HEK293 (cell line): Measurements from ENCODE around the gene NCSTN.

Experiments
- GLIS1 ChIP-seq: fragments of 450-650 bp; formaldehyde crosslinking; IDR thresholded peaks from 2 replicates; pipeline ENCODE4 v1.5.1; 2016; ENCODE audit warnings: missing biosample characterization, missing genetic modification characterization
- KLF7 ChIP-seq: fragments of 450-650 bp; formaldehyde crosslinking; IDR thresholded peaks from 2 replicates; pipeline ENCODE4 v1.5.1; 2016; ENCODE audit warnings: missing biosample characterization, missing genetic modification characterization, borderline replicate concordance
- ZBTB11 ChIP-seq: fragments of 450-650 bp; formaldehyde crosslinking; conservative IDR thresholded peaks from 2 replicates; pipeline ENCODE4 v1.5.1; 2016; ENCODE audit warnings: low read depth, missing biosample characterization, missing genetic modification characterization
- ZBTB21 ChIP-seq: fragments of 450-650 bp; formaldehyde crosslinking; IDR thresholded peaks from 2 replicates; pipeline ENCODE4 v1.5.1; 2017; ENCODE audit warnings: missing biosample characterization, missing genetic modification characterization
- ZBTB8A ChIP-seq: fragments of 450-650 bp; formaldehyde crosslinking; IDR thresholded peaks from 2 replicates; pipeline ENCODE4 v1.5.1; 2016; ENCODE audit warnings: missing biosample characterization, missing genetic modification characterization
- ZFP69B ChIP-seq: fragments of 450-650 bp; formaldehyde crosslinking; IDR thresholded peaks from 2 replicates; pipeline ENCODE4 v1.5.1; 2016; ENCODE audit warnings: missing biosample characterization, missing genetic modification characterization
- ZIC2 ChIP-seq: fragments of 450-650 bp; formaldehyde crosslinking; IDR thresholded peaks from 2 replicates; pipeline ENCODE4 v1.5.1; 2016; ENCODE audit warnings: missing biosample characterization, missing genetic modification characterization
- ZNF362 ChIP-seq: fragments of 450-650 bp; formaldehyde crosslinking; IDR thresholded peaks from 2 replicates; pipeline ENCODE4 v1.5.1; 2016; ENCODE audit warnings: missing biosample characterization, missing genetic modification characterization
- ZNF416 ChIP-seq: fragments of 450-650 bp; formaldehyde crosslinking; IDR thresholded peaks from 2 replicates; pipeline ENCODE4 v1.5.1; 2016; ENCODE audit warnings: missing biosample characterization, missing genetic modification characterization
- ZNF610 ChIP-seq: fragments of 450-650 bp; formaldehyde crosslinking; IDR thresholded peaks from 2 replicates; pipeline ENCODE4 v1.5.1; 2016; ENCODE audit warnings: missing biosample characterization, missing genetic modification characterization, borderline replicate concordance
- ZNF677 ChIP-seq: fragments of 450-650 bp; IDR thresholded peaks from 2 replicates; pipeline ENCODE4 v1.5.0; 2018; ENCODE audit warnings: missing biosample characterization, mild to moderate bottlenecking, missing genetic modification characterization, moderate library complexity
- ZNF843 ChIP-seq: fragments of 450-650 bp; formaldehyde crosslinking; IDR thresholded peaks from 2 replicates; pipeline ENCODE4 v1.5.1; 2016; ENCODE audit warnings: missing biosample characterization, missing genetic modification characterization
- ZSCAN30 ChIP-seq: fragments of 450-650 bp; IDR thresholded peaks from 2 replicates; pipeline ENCODE4 v1.5.1; 2018; ENCODE audit warnings: missing biosample characterization, mild to moderate bottlenecking, missing genetic modification characterization, moderate library complexity
- TF ChIP-seq, protein P1 (sequence below): fragments of 450-650 bp; formaldehyde crosslinking; IDR thresholded peaks from 2 replicates; pipeline ENCODE4 v1.5.1; 2016; ENCODE audit warnings: missing biosample characterization, missing genetic modification characterization
- TF ChIP-seq, protein P2 (sequence below): fragments of 450-650 bp; formaldehyde crosslinking; IDR thresholded peaks from 2 replicates; pipeline ENCODE4 v1.5.0; 2017; ENCODE audit warnings: missing biosample characterization, missing genetic modification characterization, borderline replicate concordance
- TF ChIP-seq, protein P3 (sequence below): fragments of 450-650 bp; formaldehyde crosslinking; IDR thresholded peaks from 2 replicates; pipeline ENCODE4 v1.5.1; 2016; ENCODE audit warnings: missing biosample characterization, missing genetic modification characterization, borderline replicate concordance
- TF ChIP-seq, protein P4 (sequence below): fragments of 450-650 bp; formaldehyde crosslinking; IDR thresholded peaks from 2 replicates; pipeline ENCODE4 v1.5.1; 2016; ENCODE audit warnings: missing biosample characterization, missing genetic modification characterization
- TF ChIP-seq, protein P5 (sequence below): fragments of 450-650 bp; formaldehyde crosslinking; IDR thresholded peaks from 2 replicates; pipeline ENCODE4 v1.5.1; 2016; ENCODE audit warnings: missing biosample characterization, missing genetic modification characterization

Gene NCSTN

DNA sequence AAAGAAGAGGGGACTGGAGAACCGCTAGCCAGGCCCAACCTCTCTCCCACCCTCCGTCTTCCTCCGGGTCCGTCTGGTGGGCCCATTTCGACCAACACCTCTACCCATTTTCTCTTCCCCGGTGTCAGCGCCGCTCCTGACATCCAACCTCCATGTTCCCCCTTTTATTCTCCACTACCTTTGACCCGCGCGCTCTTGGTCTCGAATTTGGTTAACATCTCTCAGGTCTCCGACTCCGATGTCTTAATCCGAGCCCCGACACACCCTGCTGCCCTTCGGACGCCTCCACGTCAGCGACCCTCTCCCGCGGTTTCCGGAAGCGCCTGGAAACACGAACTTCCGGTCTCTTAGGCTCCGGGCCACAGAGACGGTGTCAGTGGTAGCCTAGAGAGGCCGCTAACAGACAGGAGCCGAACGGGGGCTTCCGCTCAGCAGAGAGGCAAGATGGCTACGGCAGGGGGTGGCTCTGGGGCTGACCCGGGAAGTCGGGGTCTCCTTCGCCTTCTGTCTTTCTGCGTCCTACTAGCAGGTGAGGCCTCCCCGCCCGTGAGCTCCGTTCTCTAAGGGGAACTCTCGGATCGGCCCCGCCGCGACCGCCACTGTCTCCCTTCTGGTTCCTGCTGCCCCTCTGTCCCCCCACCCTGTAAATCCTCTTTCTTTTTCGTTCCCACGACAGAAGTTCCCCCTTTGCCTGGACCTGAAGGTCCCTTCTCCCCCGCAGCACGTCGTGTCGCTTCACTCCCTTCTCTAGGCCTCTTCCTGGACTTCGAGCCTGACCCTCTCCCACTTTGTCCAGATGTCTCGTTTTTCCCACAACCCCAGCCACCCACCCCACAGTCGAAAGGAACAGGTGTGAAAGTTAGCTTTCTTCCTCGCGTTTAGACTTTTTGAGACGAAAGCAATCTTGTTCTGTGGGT, at the start of gene NCSTN, which contains the start of gene COPA (continued):
- TF ChIP-seq, protein P1, sequence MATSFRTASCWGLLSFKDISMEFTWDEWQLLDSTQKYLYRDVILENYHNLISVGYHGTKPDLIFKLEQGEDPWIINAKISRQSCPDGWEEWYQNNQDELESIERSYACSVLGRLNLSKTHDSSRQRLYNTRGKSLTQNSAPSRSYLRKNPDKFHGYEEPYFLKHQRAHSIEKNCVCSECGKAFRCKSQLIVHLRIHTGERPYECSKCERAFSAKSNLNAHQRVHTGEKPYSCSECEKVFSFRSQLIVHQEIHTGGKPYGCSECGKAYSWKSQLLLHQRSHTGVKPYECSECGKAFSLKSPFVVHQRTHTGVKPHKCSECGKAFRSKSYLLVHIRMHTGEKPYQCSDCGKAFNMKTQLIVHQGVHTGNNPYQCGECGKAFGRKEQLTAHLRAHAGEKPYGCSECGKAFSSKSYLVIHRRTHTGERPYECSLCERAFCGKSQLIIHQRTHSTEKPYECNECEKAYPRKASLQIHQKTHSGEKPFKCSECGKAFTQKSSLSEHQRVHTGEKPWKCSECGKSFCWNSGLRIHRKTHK (tag by site-specific recombination), result no peak
- TF ChIP-seq ZBTB8A (tag by site-specific recombination) (peak; percentile 42), ZIC2 (tag by site-specific recombination) (peak; percentile 34; the same call in 1 of the 2 replicates), ZFP69B (tag by site-specific recombination) (peak; percentile 97), ZBTB11 (peak; percentile 99), ZNF677 (tag by site-specific recombination) (no peak), ZNF610 (0 out of 2 replicates have a peak, but pooled peaks have one; percentile 31), ZNF843 (tag by site-specific recombination) (peak; percentile 44), GLIS1 (peak; percentile 92), KLF7 (tag by site-specific recombination) (no peak), ZNF416 (tag by site-specific recombination) (no peak), ZNF362 (tag by site-specific recombination) (0 out of 2 replicates have a peak, but pooled peaks have one; percentile 67), ZBTB21 (tag by site-specific recombination) (peak; percentile 95), ZSCAN30 (tag by site-specific recombination) (peak; percentile 71; the same call in 1 of the 2 replicates)
- TF ChIP-seq, protein P2, sequence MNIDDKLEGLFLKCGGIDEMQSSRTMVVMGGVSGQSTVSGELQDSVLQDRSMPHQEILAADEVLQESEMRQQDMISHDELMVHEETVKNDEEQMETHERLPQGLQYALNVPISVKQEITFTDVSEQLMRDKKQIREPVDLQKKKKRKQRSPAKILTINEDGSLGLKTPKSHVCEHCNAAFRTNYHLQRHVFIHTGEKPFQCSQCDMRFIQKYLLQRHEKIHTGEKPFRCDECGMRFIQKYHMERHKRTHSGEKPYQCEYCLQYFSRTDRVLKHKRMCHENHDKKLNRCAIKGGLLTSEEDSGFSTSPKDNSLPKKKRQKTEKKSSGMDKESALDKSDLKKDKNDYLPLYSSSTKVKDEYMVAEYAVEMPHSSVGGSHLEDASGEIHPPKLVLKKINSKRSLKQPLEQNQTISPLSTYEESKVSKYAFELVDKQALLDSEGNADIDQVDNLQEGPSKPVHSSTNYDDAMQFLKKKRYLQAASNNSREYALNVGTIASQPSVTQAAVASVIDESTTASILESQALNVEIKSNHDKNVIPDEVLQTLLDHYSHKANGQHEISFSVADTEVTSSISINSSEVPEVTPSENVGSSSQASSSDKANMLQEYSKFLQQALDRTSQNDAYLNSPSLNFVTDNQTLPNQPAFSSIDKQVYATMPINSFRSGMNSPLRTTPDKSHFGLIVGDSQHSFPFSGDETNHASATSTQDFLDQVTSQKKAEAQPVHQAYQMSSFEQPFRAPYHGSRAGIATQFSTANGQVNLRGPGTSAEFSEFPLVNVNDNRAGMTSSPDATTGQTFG, result peak; percentile 20; the same call in 1 of the 2 replicates
- TF ChIP-seq, protein P3, sequence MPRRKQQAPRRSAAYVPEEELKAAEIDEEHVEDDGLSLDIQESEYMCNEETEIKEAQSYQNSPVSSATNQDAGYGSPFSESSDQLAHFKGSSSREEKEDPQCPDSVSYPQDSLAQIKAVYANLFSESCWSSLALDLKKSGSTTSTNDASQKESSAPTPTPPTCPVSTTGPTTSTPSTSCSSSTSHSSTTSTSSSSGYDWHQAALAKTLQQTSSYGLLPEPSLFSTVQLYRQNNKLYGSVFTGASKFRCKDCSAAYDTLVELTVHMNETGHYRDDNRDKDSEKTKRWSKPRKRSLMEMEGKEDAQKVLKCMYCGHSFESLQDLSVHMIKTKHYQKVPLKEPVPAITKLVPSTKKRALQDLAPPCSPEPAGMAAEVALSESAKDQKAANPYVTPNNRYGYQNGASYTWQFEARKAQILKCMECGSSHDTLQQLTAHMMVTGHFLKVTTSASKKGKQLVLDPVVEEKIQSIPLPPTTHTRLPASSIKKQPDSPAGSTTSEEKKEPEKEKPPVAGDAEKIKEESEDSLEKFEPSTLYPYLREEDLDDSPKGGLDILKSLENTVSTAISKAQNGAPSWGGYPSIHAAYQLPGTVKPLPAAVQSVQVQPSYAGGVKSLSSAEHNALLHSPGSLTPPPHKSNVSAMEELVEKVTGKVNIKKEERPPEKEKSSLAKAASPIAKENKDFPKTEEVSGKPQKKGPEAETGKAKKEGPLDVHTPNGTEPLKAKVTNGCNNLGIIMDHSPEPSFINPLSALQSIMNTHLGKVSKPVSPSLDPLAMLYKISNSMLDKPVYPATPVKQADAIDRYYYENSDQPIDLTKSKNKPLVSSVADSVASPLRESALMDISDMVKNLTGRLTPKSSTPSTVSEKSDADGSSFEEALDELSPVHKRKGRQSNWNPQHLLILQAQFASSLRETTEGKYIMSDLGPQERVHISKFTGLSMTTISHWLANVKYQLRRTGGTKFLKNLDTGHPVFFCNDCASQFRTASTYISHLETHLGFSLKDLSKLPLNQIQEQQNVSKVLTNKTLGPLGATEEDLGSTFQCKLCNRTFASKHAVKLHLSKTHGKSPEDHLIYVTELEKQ (tag by site-specific recombination), result no peak; the same call in 1 of the 2 replicates
- TF ChIP-seq, protein P4, sequence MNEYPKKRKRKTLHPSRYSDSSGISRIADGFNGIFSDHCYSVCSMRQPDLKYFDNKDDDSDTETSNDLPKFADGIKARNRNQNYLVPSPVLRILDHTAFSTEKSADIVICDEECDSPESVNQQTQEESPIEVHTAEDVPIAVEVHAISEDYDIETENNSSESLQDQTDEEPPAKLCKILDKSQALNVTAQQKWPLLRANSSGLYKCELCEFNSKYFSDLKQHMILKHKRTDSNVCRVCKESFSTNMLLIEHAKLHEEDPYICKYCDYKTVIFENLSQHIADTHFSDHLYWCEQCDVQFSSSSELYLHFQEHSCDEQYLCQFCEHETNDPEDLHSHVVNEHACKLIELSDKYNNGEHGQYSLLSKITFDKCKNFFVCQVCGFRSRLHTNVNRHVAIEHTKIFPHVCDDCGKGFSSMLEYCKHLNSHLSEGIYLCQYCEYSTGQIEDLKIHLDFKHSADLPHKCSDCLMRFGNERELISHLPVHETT (tag by site-specific recombination), result peak; percentile 59; the same call in 1 of the 2 replicates
- TF ChIP-seq, protein P5, sequence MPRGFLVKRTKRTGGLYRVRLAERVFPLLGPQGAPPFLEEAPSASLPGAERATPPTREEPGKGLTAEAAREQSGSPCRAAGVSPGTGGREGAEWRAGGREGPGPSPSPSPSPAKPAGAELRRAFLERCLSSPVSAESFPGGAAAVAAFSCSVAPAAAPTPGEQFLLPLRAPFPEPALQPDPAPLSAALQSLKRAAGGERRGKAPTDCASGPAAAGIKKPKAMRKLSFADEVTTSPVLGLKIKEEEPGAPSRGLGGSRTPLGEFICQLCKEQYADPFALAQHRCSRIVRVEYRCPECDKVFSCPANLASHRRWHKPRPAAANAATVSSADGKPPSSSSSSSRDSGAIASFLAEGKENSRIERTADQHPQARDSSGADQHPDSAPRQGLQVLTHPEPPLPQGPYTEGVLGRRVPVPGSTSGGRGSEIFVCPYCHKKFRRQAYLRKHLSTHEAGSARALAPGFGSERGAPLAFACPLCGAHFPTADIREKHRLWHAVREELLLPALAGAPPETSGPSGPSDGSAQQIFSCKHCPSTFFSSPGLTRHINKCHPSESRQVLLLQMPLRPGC (tag by site-specific recombination), result 0 out of 2 replicates have a peak, but pooled peaks have one; percentile 41
